Choroid plexus epithelial cell (primary cell): ENCODE measurements around the gene COPE.

Experiments
- DNase-seq: peaks from one replicate; pipeline ENCODE4 v3.0.0-alpha.2; 2010; ENCODE audit warnings: low read depth
- H3K4me3 ChIP-seq: 2 replicates; pipeline ENCODE4 v1.5.1; 2011; ENCODE audit warnings: low read depth, mild to moderate bottlenecking, control low read depth, low read length, moderate library complexity
- TF ChIP-seq, protein P1 (sequence below): conservative IDR thresholded peaks from 2 replicates; pipeline ENCODE4 v1.5.1; 2011; ENCODE audit warnings: low read depth, mild to moderate bottlenecking, control low read depth, inconsistent platforms, low read length, moderate library complexity

The COPE gene

GRCh38 chr19:18869781-18870530, 49.2 kb downstream of the COPE start:
- TF ChIP-seq, protein P1, sequence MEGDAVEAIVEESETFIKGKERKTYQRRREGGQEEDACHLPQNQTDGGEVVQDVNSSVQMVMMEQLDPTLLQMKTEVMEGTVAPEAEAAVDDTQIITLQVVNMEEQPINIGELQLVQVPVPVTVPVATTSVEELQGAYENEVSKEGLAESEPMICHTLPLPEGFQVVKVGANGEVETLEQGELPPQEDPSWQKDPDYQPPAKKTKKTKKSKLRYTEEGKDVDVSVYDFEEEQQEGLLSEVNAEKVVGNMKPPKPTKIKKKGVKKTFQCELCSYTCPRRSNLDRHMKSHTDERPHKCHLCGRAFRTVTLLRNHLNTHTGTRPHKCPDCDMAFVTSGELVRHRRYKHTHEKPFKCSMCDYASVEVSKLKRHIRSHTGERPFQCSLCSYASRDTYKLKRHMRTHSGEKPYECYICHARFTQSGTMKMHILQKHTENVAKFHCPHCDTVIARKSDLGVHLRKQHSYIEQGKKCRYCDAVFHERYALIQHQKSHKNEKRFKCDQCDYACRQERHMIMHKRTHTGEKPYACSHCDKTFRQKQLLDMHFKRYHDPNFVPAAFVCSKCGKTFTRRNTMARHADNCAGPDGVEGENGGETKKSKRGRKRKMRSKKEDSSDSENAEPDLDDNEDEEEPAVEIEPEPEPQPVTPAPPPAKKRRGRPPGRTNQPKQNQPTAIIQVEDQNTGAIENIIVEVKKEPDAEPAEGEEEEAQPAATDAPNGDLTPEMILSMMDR, result no peak
- no peak for DNase-seq
- H3K4me3 ChIP-seq, result no peak overlapping the region

GRCh38 chr19:18869023-18869618, 50.1 kb downstream of the COPE start:
- TF ChIP-seq, protein P1, result no peak
- no peak overlapping the region for H3K4me3 ChIP-seq
- no peak for DNase-seq

DNA sequence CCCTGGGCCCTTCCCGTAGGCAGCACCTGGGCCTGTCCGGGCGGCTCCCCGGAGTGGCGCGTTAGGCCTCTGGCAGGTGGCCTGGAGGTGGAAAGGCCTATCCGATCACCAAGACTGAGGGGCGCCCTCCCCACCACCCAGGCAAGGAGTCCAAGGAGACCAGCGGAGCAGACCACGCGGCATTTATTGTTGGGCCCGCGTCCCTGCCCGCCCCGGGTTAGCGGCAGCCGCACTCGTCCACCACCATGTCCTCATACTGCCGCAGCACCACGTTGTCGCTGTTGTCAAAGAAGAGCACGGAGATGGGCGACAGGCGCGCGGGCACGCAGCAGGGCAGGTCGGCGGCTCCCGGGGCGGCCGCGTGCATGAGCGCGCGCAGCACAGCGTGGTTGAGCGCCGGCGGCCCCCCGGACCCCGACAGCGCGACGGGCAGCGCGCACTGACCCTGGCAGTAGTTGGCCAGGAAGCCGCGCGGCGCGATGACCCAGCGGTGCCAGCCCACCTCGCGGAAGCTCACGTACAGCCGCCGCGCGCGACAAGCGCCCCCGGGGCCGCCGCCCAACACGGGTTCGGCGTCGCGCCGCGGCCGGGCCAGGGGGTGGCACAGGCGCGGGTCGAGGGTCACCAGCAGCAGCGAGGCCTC, 50.7 kb downstream of the COPE start:
- TF ChIP-seq, protein P1, result no peak
- no peak for DNase-seq
- no peak overlapping the region for H3K4me3 ChIP-seq

DNA sequence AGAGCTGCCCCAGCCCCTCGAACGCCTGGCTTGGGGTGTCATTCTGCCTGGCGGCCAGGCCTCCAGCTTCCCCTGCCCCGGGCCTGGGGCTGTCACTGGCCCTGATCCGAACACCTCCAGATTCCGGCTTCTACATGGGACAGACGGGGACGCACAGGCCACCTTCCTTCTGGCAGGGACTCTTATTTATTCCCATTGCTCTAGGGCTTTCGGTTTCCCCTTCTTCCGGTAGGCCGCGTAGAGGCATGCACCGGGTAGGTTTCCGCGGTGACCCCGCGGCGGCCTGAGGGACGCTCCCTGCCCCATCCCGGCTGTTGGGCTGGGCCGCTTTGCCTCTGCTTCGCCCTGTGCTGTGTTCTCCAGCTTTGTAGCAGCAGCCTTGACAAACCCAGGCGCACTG, 51.4 kb downstream of the COPE start:
- no peak overlapping the region for H3K4me3 ChIP-seq
- TF ChIP-seq, protein P1, result no peak
- DNase-seq, result no peak

DNA sequence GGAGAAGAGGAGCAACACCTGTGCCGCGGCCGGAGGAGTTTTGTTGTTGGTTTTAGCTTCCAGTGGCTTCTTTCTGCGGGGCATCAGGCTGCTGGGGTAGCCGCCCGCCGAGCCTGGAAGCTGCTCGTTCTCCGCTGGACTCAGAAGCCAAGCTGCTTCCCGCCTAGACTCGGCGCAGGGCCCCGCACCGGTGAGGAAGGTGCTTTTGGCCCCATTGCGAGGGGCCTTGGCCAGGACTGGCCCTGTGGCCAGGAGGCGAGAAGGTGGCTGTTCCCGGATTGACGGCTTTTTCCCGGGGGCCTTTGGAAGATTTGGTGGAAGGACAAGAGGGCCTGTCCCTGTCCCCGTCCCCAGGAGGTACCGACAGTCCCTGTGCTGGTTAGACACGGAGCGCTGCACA, 52.0 kb downstream of the COPE start:
- DNase-seq, result no peak
- no peak overlapping the region for H3K4me3 ChIP-seq
- TF ChIP-seq, protein P1, result no peak

GRCh38 chr19:18866800-18867123, 52.4 kb downstream of the COPE start:
- no peak overlapping the region for H3K4me3 ChIP-seq
- TF ChIP-seq, protein P1, result no peak
- DNase-seq, result no peak
